HG02571 (cell line): ENCODE results near the gene ATG4C.
"Not testable (repeated sequence)": the region's sequence is repeated elsewhere in the genome, so short reads cannot be mapped to it uniquely, and the experiment has no call there.

Experiments
- ATAC-seq: cut with Tn5 transposase; IDR thresholded peaks from one replicate; pipeline ENCODE4 v1.9.1; 2021; ENCODE audit warnings: mild to moderate bottlenecking, moderate library complexity; ENCODE audit not compliant: unreplicated experiment

Gene ATG4C

DNA sequence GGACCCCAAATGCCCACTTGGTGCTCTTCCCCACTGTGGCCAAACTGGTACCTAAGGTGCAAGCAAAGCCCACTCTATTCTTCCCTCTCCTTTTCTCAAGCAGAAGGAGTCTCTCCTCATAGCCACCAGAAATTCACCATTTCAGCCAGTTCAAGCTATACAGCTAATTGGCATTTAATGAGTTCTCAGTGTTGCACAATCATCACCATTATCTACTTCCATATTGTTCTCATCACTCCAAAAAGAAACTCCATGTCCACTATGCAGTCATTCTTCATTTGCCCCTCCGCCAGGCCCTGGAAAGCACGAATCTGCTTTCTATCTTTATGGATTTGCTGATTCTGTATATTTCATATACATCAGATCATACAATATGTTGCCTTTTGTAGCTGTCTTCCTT lies 9.9 kb upstream of the ATG4C start:
- no peak for ATAC-seq

DNA sequence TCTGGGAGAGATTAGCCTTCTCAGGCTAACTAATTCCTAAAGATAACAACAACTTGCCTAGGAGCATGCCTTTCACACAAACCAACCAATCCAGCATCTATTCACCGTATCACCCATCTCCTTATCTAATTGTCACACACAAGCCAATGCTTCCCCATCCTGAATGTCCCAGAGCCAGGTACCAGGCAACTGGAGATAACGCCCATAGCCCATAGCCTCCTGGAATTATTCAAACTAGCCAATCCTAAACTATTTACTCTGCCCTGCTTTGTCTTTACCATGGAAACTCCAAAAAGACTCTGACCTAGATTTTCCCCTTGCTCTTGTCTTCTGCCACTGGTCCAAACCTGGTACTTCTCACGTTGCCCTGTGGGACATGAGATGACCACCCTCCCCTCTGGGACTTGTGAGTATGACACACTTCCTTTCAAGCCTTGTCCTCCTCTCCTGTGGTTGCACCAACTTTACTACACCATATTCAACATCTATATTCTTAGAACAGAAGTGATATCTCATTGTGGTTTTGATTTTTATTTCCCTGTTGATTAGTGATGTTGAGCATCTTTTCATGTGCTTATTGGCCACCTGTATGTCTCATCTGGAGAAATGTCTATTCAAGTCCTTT lies 8.8 kb upstream of the ATG4C start:
- no peak for ATAC-seq

DNA sequence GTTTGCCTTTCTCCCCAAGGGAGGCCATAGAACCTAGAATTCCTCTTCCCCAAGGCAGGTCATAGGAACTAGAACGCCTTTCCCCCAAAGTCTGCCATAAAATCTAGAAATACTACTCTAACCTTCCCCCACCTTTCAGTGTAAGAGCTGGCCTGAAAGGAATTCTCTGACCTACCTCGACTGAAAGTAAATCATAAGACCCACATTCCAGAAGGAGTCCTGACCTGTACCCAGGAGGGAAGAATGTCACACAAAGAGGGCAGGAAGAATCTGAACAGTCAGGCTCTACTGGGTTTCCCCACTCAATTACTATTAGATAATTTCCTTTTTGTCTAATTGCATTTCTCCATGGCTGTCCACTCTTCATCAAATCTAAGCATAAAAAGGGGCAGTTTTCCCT lies 5.7 kb upstream of the ATG4C start:
- no peak for ATAC-seq

DNA sequence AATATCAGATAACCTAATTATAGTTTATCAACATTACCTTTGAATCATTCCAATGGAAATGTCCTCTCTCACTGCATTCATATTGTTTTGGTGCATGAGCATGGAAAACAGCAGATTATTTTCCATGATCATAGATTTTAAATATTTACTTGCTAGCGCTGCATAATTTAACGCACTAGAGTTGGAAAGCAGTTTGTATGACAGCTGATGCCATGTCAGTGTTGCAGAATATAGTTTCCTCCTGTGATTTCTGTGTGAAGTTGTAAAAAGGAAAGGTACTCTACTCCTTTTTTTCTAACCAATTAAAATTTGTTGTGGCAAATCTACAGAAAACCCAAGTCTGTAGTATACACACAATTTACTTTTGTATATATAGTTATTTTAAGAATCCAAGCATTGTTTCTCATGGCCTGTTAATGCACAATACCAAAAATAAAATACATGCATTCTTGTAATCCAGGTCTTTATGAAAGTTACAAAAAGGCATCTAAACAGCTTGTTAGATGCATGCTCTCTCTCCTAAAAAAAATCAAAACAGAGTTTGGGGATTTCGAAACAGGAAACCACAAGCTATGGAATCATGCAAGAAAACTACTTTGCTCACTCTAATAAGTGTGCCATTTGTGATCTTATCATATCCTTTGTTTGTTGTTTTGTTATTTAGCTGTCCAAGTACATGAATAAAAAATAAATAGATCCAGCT lies 1.9 kb upstream of the ATG4C start:
- ATAC-seq: no peak

DNA sequence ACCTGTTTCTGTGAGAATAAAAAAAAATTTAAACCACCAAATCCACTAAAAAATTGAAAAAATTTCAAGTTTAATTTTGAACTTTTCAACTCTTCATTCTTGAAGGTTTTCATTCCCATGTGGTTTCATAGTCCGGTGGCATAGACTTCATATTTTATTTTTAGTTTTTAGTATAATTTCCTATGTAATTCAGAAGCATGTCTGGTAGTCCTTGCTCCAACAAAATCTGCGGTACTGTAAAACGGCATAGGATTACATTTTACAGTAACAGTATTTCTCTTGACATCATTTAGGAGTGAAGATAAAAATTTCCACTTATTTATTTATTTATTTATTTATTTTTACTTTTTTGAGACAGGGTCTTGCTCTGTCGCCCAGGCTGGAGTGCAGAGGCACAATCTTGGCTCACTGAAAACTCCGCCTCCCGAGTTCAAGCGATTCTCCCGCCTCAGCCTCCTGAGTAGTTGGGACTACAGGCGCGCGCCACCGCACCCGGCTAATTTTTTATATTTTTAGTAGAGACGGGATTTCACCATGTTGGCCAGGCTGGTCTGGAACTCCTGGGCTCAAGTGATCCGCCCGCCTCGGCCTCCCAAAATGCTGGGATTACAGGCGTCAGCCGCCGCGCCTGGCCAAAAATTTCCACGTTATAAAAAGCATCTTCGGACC lies 1.3 kb upstream of the ATG4C start:
- ATAC-seq: not testable (repeated sequence)

DNA sequence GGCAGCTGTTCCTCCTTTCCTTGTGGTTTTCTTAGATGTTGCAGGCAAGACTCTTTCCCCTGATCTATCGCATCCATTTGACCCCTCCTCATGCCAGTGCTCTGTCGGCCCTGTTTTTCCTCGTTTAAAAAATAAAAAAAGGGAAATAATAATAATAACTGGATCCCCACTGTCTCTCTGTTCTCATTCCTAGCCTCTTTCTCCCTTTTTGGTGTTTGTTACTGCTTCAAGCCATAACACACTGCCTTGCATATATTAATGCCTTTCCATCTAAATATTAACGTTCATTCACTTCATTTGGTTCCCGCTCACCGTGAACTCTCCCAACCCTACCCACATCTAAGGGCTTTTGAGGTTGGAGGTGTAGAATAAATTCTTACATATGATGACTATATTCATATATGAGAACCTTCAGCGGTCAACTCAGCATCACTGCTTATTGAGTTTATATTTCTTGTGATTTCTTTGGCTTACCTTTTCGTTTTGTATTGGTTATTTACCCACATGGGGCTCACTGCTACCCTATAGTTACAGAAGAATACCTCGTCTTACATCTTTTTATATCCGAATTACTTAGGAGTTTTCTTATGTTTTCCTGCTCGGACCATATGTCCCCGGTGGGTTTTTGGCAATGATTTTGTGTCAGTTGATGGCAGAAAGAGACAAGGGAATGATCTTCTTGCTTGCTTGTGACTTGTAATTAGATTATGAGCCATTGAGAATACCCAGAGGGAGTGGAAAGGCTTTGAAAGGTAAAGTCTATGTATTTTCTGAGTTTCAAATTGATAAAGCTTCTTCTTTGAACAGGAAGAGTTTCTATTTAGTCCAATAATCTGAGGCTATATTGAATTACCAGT lies 805 bp downstream of the ATG4C start:
- peak; percentile 31 for ATAC-seq

DNA sequence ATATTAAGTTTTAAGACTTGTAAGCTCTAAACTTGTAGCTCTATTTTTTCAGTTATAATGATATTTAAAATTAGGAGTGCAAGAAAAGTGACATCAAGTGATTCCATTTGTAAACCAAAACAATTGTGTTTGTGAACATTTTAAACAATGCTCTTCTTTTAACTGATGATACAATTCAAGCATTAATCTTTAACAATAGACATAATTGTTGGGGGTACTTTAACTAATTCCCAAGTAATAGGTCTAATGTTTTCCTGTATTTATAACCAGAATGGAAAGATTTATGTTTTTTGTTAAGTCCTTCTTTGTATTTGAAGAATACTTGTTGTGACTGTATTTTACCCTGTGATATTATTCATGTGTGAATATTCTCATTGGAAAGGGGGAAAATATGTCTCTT lies 6.8 kb downstream of the ATG4C start:
- ATAC-seq: no peak

DNA sequence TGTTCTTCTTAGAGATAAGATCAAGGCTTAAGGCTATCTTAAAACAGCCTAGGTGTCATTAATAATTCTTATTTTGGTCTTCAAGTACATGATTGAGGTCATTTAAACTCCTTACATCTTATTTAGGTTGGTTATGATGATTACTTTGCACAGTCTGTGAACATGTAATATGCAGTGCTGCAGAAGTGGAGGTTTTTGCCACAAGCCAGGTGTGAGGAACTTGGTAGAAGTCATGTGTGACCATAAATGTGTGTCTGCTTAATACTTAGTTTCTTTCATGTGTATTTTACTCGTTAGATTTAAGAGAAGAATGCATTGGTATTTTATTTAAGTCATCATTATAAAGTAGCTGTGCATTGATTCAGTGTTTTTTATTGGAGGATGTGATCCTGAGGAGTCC lies 10.1 kb downstream of the ATG4C start:
- ATAC-seq: no peak

DNA sequence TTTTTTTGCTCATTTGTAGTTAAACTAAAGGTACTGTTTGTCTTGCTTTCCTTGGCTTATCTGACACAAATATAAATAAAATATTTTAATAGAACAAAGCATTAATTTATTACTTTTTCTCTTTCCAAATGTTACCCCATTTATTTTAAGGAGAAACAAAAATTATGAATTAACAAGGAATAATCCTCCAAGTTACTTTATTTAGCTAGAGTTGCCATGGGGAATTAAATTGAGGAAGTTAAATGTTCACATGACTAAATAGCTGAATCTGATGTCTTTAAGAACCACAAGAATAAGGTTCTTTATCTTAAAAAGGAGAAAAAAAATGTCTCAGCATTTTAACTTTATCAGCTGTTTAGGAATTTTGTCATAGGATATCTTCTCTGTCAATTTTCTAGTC lies 12.3 kb downstream of the ATG4C start:
- no peak for ATAC-seq

DNA sequence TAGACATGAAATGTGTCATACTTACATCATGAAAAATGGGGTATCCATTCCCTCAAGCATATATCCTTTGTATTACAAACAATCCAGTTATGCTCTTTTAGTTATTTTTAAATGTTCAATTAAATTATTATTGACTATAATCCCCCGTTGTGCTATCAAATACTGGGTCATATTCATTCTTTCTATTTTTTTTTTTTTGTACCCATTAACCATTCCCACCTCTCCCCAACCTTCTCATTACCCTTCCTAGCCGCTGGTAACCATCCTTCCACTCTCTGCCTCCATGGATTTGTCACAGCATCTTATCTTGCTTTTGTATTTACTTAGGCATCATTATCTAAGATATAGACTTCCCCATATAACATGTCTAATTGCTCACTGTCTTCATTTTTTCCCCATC lies 15.8 kb downstream of the ATG4C start:
- no peak for ATAC-seq

DNA sequence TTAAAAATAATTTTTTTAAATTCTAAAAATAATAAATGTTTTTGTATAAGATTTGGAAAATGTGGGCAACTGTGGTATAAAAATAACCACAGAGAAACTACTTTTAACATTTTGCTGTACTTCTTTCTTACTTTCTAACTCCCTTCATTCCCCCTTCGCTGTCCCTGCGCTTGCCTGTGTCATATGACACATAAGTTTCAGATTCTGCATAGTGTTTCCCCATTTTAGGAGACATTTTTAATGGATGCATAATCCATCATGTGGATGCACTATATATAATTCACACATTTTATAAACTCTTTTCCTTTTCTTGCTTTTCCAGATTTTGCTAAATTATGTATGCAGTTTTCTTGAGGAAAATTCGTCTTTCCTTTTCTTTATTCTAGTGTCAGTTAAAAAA lies 16.3 kb downstream of the ATG4C start:
- ATAC-seq: no peak

DNA sequence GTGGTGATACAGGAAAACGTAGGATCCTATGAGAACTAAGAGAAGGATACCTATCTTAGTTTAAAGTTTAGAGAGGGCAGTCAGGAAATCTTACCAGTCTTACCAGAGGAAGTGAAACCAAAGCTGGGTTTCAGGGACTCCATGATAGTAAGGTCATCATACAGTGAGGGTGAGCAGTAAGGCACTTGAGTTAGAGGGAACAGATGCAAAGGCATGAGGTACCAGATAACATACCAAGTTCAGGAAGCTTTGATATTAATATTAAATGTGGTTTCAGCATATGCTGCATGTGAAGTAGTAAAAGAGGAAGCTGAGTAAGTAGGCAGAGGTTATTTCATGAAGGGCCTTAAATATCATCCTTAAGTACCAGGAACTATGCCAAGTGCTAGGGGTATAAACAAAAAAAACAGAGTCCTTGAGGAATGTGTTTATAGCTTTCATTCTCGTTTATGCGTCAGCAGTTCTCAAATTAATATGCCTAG lies 16.9 kb downstream of the ATG4C start:
- ATAC-seq: peak; percentile 99

DNA sequence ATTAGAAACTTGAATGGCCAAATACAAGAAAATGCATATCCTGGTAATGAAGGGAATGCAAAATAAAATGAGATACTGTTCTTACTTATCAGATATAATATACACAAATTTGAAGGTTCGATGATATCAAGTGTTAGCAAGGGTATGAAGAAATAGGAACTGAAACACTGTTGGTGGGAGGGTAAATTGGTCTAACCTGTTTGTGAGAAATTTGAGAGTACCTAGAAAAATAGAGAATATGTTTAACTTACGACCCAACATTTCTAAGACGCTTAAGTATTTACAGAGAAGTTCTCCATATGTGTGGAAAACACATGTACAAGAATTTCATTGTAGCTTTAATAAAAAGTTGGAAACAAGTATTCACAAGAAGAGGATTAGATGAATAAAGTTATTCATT lies 25.9 kb downstream of the ATG4C start:
- ATAC-seq: peak; percentile 45

DNA sequence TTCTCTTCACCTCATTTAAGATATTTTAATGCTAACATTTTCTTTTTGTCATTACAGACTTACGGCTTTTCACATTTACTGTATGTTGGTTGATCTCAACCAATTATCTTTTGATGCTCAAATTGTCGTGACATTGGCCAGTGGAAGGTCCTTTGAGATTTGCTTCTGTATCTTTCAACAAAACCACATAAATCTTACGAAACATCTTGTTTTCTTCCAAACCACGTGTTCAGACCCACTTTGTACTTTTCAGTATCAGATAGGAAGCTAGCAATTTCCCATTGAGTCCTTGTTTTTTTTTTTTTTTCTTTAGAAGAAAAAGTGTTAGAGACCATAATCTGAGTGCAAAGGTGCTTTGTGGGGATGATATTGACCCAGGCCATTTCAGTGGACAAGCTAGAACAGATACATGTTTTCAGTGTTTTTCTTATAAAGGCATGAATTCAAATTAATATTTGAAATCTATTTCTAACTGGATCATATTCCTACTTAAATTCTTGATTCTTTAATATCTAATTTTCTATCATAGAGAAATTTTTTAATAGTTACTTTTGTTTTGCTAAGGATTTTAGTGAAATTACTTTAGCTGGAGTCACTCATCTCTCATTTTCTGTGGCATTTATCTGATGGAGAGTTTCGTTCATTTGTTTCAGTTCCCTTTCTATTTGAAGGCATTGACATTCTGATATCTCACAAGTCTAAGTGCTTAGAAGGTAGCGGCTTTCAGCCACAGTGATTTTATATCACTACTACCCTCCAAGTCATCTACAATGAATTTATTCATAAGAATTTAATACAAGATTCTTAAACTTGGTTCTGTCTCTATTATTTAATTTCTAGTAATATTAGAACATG lies 26.7 kb downstream of the ATG4C start:
- peak; percentile 91 for ATAC-seq

DNA sequence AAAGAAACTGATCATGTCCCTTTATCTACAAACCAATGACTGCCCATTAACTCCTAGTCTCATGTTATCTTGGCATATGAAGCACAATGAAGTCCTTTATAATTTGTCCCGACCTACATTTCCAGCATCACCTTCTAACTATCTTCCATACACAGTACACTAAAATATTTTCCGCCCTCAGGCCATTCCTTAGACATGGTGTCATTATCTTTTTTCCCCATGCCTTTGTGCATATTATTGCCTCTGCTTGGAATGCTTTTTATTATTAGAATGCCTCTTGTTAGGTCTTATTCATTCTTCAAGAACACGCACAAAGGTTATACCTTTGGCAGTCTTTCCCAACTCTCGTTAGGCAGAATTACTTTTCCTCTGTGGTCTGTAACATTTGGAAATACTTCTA lies 39.6 kb downstream of the ATG4C start:
- no peak for ATAC-seq

DNA sequence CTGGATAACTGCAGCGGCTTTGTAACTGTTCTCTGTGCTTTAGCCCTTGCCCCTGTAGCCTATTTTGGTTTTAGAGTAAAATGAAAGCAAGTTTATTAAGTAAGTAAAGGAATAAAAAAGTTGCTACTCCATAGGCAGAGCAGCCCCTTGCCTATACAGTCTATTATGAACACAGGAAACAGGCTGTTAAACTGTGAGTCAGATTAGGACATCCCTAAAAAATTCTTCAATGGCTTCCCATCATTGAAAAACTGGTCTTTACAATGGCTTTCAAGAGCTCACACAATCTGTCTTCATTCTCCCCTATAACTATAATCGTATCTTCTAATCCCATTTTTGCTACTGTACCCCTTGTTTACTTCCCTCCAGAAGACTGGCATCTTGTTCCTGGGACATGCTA lies 43.0 kb downstream of the ATG4C start:
- no peak for ATAC-seq

DNA sequence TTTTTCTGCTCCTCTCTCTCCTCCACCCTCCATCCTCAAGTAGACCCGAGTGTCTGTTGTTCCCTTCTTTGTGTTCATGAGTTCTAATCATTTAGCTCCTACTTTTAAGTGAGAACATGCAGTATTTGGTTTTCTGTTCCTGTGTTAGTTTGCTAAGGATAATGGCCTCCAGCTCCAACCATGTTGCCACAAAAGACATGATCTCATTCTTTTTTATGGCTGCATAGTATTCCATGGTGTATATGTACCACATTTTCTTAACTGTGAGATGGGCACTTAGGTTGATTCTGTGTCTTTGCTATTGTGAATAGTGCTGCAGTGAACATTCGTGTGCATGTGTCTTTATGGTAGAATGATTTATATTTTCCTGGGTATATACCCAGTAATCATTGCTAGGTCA lies 43.9 kb downstream of the ATG4C start:
- ATAC-seq: not testable (repeated sequence)

DNA sequence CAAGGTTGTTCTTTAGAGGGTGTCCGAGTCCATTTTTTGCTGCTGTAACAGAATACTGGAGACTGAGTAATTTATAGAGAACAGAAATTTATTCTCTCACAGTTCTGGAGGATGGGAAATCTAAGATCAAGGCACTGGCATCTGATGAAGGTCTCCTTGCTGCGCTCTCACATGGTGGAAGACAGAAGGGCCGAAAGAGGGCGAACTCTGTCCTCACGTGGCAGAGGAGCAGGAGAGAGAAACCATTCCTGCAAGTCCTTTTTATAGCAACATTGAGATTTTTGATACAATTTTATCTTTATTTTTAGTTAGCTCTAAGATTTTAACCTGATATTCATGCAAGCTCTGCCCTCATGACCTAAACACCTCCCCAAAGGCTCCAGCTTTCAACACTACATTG lies 48.3 kb downstream of the ATG4C start:
- ATAC-seq: no peak

DNA sequence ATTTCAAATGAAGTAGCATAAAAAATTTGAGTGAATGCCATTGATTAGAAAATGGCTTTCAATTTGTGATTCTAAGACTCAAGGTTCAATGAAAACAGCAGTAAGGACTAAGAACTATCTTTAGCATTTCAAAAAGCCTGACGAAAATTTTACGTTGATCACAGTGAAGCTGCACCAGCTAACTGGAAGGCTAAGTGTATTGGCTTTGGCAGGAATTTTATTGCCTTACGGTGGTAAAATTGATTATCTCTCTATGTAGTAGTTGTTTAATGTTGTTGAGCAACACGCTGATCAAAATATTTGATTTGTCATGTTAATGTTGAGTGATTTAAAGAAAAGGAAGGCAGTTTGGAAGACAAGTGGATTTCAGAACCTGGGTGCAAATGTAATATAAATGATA lies 49.6 kb downstream of the ATG4C start:
- ATAC-seq: no peak

DNA sequence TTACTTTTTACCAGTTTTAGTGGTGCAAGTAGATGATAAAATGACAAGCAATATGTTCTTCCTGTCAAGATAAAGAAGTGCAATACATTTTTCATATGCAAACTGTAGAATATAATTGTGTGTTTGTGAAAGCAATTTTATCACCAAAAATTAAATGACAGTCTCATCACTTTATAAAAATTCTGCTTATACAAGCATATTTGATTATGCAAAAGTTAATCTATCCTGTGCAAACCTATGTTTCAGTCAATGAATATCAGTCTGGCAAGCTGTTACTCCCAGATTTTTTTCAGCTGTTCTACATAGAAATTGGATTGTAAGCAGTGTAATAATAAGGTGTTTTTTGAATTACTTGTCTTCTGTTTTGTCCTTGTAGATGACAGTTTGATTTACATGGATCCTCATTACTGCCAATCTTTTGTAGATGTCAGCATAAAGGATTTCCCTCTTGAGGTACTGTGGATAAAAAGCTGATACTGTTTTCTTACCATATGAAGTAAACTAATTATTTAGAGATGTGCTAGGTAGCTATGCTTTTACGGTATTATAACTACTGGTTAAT lies 50.5 kb downstream of the ATG4C start:
- ATAC-seq: no peak
